Muscle layer of colon (tissue), 2 donors: Measurements from ENCODE around the gene NECTIN4.

Experiments used
- H3K27ac ChIP-seq: one replicate; pipeline ENCODE4 v1.7.0; 2013; ENCODE audit warnings: low read depth, mild to moderate bottlenecking, low read length, moderate library complexity
- H3K27me3 ChIP-seq, 2 donors: one replicate each; pipeline ENCODE4 v1.7.0; 2013; ENCODE audit warnings: low read length in 2 of 2, mild to moderate bottlenecking in 2 of 2; ENCODE audit not compliant: insufficient read depth in 2 of 2, control insufficient read depth in 1 of 2
- H3K36me3 ChIP-seq: one replicate; pipeline ENCODE4 v1.7.0; 2013; ENCODE audit warnings: mild to moderate bottlenecking, low read length; ENCODE audit not compliant: insufficient read depth
- H3K4me1 ChIP-seq: one replicate; pipeline ENCODE4 v1.7.0; 2013; ENCODE audit warnings: mild to moderate bottlenecking, low read length; ENCODE audit not compliant: insufficient read depth
- H3K4me3 ChIP-seq, 2 donors: one replicate each; pipeline ENCODE4 v1.7.0; 2013; ENCODE audit warnings: low read length in 2 of 2, low read depth in 1 of 2, mild to moderate bottlenecking in 1 of 2, moderate library complexity in 1 of 2
- H3K9ac ChIP-seq: one replicate; pipeline ENCODE4 v1.7.0; 2013; ENCODE audit warnings: low read length
- H3K9me3 ChIP-seq: one replicate; pipeline ENCODE4 v1.7.0; 2013; ENCODE audit warnings: mild to moderate bottlenecking, low read length
- donor health status: abdominal sarcoma.
- donor health status: Adenocarcinoma of cecum.

NECTIN4 gene

DNA sequence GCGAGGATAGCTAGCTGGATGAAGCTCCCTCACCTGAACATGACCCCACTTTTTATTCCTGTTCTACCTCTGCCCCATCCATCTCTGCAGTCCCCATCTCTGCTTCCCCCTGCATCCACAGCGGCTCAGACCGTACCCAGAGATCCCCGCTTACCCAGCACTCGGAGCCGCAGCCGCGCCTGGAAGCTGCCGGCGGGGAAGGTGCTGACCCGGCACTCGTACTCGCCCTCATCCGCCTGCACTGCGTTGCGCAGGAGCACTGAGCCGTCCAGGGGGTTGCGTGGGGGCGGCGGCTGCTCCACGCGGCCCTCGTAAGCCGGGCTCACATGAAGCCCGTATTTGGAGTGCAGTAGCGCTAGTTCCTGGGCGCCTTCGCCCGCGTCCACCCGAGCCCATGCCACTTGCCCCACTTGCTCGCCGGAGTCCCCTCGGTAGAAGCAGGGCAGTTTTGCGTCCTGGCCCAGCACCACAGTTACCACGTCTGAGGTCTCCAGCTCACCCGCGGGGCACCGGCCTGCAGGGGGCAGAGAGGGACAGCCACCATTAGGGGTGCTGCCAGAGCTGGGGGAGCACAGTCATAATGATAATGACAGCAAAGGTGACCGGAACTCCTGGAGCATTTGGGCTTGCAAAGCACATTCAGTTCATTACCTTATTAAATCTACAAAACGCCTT is 9.8 kb downstream of the NECTIN4 start:
- no peak overlapping the region for H3K27ac ChIP-seq
- no peak overlapping the region for H3K4me3 ChIP-seq
- no peaks in the 10 kb centered on the region for H3K36me3 ChIP-seq
- H3K9me3 ChIP-seq: no peaks in the 10 kb centered on the region
- no peaks in the 10 kb centered on the region for H3K4me1 ChIP-seq
- H3K9ac ChIP-seq: no peak overlapping the region
- H3K27me3 ChIP-seq: peaks cover 0 to 6% of the 10 kb centered on the region in 2 donors

DNA sequence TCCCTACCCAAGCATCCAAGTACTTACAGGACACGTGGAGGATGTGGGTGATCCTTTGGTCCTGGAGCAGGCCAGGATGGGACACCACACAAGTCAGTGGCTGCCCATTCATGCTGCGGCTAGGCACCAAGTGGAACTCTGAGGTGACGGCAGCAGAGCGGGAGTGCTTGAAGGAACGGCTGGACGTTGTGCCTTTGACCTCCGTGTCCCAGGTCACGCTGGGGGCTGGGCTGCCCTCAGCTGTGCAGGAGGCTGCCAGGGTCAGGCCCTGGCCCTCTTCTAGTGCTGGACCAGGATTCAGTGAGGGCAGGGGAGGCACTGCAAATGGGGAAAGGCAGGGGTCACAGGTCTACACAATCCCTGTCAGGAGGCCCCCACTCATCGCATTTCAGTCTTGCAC is 11.9 kb downstream of the NECTIN4 start:
- Histone ChIP-seq H3K27me3 (peaks cover 0 to 6% of the 10 kb centered on the region in 2 donors), H3K27ac (no peak overlapping the region), H3K4me1 (no peaks in the 10 kb centered on the region), H3K9ac (no peak overlapping the region), H3K4me3 (no peak overlapping the region), H3K9me3 (no peaks in the 10 kb centered on the region), H3K36me3 (no peaks in the 10 kb centered on the region)

DNA sequence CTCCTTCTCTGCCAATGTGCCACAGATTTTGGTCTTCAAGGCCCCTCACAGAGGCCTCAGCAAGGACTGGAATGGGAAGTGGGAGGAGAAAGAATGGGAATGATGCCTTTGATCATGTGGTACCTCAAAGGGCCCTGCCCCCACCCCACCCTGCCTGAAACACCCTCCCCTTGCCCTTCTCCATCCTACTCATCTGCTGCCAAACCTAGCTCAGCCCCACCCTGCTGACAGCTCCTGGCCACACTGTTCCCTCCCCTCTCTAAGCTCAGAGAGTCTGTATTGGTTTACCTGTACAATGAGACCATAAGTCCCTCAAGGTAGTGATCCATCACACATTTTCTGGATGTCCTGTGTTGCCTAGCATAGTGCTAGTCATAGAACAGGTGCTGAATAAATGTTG is 12.9 kb downstream of the NECTIN4 start:
- Histone ChIP-seq H3K36me3 (no peaks in the 10 kb centered on the region), H3K9ac (no peak overlapping the region)

DNA sequence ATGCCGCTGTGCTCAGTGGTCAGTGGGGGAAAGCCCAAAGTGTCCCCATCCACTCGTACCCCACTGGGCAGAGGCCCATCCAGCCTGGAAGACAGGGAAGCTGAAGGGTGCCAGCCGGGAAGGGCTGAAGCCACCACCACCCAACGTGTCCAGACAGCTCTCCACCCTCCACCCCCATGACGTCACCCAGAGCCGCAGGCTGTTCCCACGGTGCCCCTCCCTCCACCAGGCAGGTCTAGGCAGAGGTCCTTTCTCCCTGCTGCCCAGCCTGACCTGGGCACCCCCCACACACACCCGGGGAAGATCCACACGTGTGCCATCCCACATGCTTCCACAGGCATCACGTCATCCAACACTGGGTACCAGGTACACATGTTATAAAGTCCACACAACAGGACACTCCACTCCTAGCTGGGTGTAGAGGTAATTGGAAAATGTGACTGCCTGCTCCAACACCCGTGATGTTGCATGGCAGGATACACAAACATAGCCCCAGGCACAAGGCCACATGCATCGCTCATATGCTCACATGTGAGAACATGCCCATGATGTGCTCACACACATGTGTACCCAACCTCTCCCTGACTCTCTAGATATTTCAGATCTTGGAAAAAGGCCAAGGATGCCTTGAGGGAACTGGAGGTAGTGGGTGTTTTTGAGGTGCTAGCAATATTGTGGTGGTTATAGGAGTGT is 14.5 kb downstream of the NECTIN4 start:
- Histone ChIP-seq H3K27me3 (peaks cover 0 to 6% of the 10 kb centered on the region in 2 donors), H3K4me1 (no peaks in the 10 kb centered on the region), H3K4me3 (no peak overlapping the region), H3K36me3 (no peaks in the 10 kb centered on the region), H3K9ac (no peak overlapping the region), H3K9me3 (no peaks in the 10 kb centered on the region), H3K27ac (no peak overlapping the region)

More for the DNA sequence above, 12.9 kb downstream of the NECTIN4 start:
- Histone ChIP-seq H3K4me1 (no peaks in the 10 kb centered on the region), H3K27me3 (peaks cover 0 to 6% of the 10 kb centered on the region in 2 donors), H3K27ac (no peak overlapping the region), H3K9me3 (no peaks in the 10 kb centered on the region), H3K4me3 (no peak overlapping the region)

DNA sequence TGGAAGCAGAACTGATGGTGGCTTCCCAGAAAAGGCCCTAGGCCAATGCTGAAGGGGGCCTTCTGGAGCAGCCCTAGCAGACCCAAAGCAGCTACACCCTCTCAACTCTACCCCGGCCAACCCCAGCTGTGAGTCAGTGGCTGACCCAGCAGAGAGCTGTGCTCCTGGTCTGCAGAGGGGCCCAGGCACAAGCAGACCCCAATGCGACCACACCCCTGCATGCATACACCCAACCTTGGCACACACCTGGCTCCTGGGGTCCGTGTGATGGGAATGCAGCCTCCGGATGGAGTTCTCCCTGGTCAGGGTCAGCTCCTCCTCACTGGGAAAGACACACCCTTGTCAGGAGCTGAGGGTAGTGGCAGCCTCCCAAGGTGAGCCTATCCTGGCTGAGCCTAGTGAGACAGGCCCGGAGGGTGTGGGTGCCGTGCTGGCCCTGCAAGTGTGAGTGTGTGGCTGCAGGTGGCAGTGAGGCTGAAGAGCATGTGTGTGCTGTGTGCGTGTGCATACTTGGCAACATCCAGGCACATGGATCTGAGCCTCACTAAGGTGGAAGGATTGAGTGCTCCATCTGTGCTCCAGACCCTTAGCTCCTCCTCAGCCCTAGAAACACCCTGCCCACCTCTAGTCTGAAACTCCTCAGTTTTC is 15.8 kb downstream of the NECTIN4 start:
- H3K27ac ChIP-seq: no peak overlapping the region

DNA sequence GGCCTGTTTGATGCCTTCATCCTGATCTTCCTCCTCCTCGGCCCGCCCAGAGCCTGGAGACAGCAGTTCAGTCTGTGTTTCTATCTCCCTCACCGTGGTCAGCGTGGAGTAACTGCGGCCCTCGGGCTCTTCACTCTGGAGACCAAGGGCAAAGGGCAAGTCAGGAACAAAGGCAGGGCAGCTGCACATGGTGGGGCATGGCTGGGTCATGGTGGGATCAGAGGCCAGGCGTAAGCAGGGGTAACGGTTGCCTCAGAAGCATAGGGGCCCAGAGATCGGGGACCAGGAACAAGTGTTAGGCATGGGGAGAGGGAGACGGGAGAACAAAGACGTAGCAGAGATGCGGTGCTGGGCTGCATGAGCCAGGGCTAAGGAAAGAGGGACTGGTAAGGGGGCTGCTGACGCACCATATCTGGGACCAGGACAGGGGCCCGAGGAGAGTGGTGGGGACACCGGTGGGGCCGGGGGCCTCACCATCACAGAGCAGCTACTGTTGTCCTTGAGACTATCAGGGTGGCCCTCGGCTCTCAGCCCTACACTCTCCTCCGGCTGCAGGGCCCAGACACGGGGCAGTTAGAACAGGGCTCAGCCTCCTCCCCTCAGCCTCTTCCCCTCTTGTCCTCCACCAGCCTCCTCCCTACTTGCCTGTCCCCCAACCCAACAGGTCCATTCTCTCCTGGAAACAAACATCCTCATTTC is 16.5 kb downstream of the NECTIN4 start:
- no peak overlapping the region for H3K4me3 ChIP-seq
- H3K27ac ChIP-seq: no peak overlapping the region
- H3K27me3 ChIP-seq: no peaks in the 10 kb centered on the region
- no peak overlapping the region for H3K9ac ChIP-seq
- H3K36me3 ChIP-seq: no peaks in the 10 kb centered on the region
- H3K9me3 ChIP-seq: no peaks in the 10 kb centered on the region
- no peaks in the 10 kb centered on the region for H3K4me1 ChIP-seq

More for the DNA sequence above, 15.8 kb downstream of the NECTIN4 start:
- Histone ChIP-seq H3K4me1 (no peaks in the 10 kb centered on the region), H3K36me3 (no peaks in the 10 kb centered on the region), H3K27me3 (no peaks in the 10 kb centered on the region), H3K9ac (no peak overlapping the region), H3K9me3 (no peaks in the 10 kb centered on the region), H3K4me3 (no peak overlapping the region)

DNA sequence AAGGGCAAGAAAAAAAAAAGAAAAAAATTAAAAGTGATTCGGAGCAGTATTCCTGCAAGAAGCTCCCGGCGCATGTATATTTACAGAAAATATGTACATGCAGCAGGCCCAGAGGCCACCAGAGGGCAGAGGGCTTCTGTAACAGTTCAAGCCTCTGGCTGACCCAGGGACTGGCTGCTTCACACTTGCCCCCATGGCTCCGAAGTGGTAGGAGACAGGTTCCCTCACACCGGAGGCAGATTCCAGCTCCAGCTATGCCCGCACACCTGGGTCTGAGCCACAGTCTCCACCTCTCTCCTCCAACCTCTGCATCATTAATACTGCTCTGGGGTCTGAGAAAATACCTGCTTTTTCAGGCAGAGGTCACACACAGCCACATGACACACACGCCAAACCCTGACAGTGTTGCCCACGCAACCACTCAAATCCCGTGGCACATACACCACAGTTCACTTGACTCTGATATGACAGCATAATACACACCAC is 17.4 kb downstream of the NECTIN4 start:
- Histone ChIP-seq H3K27me3 (no peaks in the 10 kb centered on the region), H3K9me3 (no peaks in the 10 kb centered on the region), H3K27ac (no peak overlapping the region), H3K4me1 (no peaks in the 10 kb centered on the region), H3K36me3 (no peaks in the 10 kb centered on the region), H3K9ac (no peak overlapping the region), H3K4me3 (no peak overlapping the region)

DNA sequence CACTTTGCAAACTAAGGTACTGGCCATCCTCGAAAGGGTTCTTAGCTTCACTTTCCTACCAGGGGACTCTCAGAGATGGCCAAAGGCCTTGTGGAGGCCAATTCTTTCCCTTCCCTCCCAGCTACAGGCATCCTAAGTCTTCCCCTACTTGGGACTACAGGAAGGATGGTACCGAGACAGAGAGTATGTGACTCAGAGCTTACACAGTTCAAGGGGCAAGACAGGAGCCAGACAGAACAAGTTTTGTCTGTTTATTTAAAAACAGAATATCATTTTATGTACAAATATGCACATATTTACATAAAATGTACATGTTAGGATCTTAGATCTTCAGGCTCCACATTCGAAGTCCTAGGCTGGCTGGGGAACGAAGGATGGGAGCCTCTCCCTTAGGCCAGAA is 18.6 kb downstream of the NECTIN4 start:
- H3K4me1 ChIP-seq: no peaks in the 10 kb centered on the region
- H3K9ac ChIP-seq: no peak overlapping the region
- no peak overlapping the region for H3K27ac ChIP-seq
- H3K36me3 ChIP-seq: no peaks in the 10 kb centered on the region
- H3K27me3 ChIP-seq: no peaks in the 10 kb centered on the region
- H3K4me3 ChIP-seq: no peak overlapping the region
- H3K9me3 ChIP-seq: no peaks in the 10 kb centered on the region

DNA sequence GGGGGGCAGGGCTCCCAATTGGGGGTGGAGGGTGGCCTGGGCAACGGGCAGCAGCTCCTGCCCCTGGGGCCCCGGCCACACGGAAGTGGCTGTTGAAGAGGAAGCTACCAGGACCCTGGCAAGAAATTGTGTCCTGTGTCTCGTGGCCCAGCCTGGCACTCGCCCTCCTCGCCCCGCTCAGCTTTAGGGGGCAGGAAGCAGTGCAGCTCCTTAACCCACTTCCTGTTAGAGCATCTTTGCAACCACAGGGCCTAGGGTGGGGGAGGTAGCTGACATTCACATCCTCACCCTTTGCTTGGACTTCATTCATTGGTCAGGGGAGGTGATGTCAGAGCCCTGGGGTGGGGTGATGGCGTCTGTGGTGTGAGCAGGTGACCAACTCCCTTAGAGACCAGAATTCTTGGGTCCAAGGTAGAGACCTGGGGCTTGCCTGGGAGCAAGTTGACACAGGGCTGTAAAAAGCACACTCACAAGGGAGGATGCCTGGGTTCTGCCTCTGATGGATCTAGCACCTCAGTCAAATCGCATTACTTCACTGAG is 19.6 kb downstream of the NECTIN4 start, which contains the start of gene ARHGAP30:
TSS of gene ARHGAP30 (minus strand) at position 161 of the 540 bp plus-strand sequence. CDS start 267 bp downstream, outside the sequence.
- Histone ChIP-seq H3K4me1 (no peaks in the 10 kb centered on the region), H3K9ac (no peak within 1 kb of the TSS), H3K4me3 (peak within 1 kb of the TSS in 1 of 2 donors; percentile 27), H3K9me3 (no peaks in the 10 kb centered on the region), H3K27ac (peak within 1 kb of the TSS; percentile 63), H3K27me3 (no peaks in the 10 kb centered on the region), H3K36me3 (no peaks in the 10 kb centered on the region)

DNA sequence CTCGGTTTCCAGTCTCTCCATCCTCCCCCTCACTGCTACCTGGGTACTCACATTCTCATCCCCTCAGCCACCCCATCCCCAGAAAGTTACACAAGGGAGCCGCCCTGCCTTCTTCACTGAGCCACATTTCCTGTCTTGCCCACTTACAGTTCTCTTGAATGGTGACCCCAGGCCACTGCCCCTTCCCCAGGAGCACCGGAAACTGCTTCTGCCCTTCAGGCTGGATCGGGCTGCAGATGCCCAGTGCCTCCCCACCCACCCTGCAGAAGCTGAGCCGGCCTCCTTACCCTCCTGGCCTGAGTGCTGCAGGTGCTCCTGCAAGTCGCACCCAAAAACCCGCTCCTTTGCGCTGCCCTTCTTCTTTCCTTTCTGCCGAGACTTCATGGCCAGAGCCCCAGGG is 20.1 kb downstream of the NECTIN4 start:
- Histone ChIP-seq H3K27me3 (no peaks in the 10 kb centered on the region), H3K9ac (no peak overlapping the region), H3K9me3 (no peaks in the 10 kb centered on the region), H3K36me3 (no peaks in the 10 kb centered on the region), H3K4me3 (peak overlapping the region in 1 of 2 donors; percentile 27), H3K27ac (peak overlapping the region; percentile 63), H3K4me1 (no peaks in the 10 kb centered on the region)
